ENCODE data around the gene HDGFL3.

DNA sequence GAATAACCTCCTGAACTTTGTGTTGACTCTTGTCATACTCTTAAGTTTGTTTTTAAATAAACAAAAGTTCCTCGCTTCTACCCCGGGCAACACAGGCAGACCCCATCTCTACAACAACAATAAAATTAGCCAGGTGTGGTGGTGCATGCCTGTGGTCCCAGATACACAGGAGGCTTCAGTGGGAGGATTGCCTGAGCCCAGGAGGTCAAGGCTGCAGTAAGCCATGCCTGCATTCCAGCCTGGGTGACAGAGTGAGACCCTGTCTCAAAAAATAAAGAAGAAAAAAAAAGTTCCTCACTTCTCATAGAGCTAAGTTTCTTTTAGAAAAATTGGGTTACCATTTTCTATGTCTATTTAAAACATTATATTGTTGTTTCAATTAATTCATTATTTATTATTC, 29.2 kb downstream of the HDGFL3 start:
- TF ChIP-seq CBX8 (IDR thresholded peaks at IDR 0.05; ENCODE audit: borderline replicate concordance, extremely low read depth, low read depth, low read length, poor library complexity, severe bottlenecking), result no peak
- TF ChIP-seq YY1 (IDR thresholded peaks at IDR 0.05; ENCODE audit: borderline replicate concordance in 1 of 3, control insufficient read depth in 1 of 3, extremely low read depth in 1 of 3, insufficient read depth in 3 of 3, insufficient read length in 1 of 3, insufficient replicate concordance in 2 of 3, low read depth in 1 of 3, low read length in 2 of 3), result no peak
- TF ChIP-seq ZNF232 (CRISPR knock-in tag; IDR thresholded peaks at IDR 0.05), result no peak
- TF ChIP-seq CEBPB (tag; IDR thresholded peaks at IDR 0.05), result no peak
- no peak for TF ChIP-seq SMAD3 (CRISPR knock-in tag; conservative IDR thresholded peaks at IDR 0.05)
